Renal pelvis (tissue), 4 donors: ENCODE data around the gene LRRC14B. TPM values are rescaled to one million over a fixed set of nuclear protein-coding genes. Genes with fewer than 3 reads are reported as not detected.
"Not testable (repeated sequence)": the region's sequence is repeated elsewhere in the genome, so short reads cannot be mapped to it uniquely, and the experiment has no call there.

Source experiments
- DNase-seq: peaks from one replicate; pipeline ENCODE4 v3.0.0-alpha.2; 2013
- polyA plus RNA-seq, 3 donors: library from polyadenylated mRNA; unstranded; fragments of 120-200 nt; gene quantifications; one replicate each; pipeline ENCODE4 v1.2.1, GENCODE V29; 2013; ENCODE audit not compliant: insufficient read length in 3 of 3

Gene LRRC14B
- polyA plus RNA-seq, 3 donors, result 0.10 TPM; not detected in 1

- no peak for DNase-seq
Observed at GRCh38 chr5:190366-191035, 794 bp upstream of the LRRC14B start.

DNA sequence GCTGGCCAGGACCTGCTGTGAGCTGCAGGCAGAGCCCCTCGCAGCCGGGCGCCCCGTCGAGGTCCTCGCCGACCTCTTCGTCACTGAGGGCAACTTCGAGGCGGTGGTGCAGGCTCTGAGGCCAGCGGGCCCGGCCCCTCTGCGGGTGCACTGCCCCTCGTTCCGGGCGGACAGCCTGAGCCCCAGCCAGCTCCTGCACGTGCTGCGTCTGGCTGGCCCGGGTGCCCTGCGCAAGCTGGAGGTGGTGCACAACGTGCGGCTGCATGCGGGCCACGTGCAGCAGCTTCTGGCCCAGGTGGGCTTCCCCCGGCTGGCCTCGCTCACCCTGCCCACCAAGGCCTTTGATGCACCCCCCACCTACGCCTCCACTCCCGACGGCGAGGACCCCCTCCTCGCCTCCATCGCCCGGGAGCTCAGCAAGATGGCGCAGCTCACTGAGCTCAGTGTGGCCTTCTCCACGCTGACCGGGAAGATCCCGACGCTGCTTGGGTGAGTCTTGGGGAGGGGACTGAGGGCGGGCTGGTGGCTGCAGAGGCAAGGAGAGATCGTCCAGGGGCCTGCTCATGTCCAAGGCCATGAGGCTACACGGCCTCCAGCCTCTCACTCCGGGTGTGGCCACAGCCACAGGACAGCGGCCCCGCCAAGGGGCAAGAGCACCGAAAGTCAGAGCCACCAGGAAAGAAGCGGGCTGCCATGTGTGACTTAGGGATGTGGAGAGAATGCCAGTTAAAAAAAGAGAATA lies 825 bp downstream of the LRRC14B start:
- no peak for DNase-seq

DNA sequence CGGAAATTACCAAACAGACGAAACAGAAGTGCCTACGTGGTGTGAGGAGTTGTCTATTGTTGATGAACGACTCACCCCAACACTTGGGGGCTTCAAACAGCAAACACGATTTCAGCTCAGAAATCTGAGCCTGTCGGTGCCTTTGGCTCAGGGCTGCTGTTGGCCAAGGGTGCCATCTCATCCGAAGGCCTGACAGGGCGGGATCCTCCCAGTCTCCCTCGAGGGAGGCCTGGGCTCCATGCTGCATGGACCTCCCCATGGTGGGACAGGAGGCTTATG lies 1.3 kb downstream of the LRRC14B start:
- no peak for DNase-seq

- DNase-seq, result no peak
Observed at GRCh38 chr5:192970-193831, 1.9 kb downstream of the LRRC14B start.

- DNase-seq, result no peak
Observed at GRCh38 chr5:194102-194501, 2.8 kb downstream of the LRRC14B start.

- DNase-seq, result no peak
Observed at GRCh38 chr5:194603-195209, 3.4 kb downstream of the LRRC14B start.

- no peak for DNase-seq
Observed at GRCh38 chr5:195401-196160, 4.3 kb downstream of the LRRC14B start.

DNA sequence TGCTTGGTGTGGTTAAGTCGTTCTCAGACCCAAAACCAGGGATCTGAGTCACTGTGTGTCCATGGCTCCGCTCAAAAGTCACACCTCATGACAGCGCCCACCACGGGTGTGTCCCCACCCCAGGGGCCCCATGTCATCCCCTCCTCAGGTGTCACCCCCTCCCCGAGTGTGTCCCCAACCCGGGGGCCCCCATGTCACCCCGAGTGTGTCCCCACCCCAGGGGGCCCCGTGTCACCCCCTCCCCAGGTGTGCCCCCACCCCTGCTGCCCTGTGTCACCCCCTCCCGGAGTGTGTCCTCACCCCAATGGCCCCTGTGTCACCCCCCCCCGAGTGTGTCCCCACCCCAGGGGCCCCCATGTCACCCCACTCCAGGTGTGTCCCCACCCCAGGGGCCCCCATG lies 5.1 kb downstream of the LRRC14B start:
- DNase-seq, result no peak

DNA sequence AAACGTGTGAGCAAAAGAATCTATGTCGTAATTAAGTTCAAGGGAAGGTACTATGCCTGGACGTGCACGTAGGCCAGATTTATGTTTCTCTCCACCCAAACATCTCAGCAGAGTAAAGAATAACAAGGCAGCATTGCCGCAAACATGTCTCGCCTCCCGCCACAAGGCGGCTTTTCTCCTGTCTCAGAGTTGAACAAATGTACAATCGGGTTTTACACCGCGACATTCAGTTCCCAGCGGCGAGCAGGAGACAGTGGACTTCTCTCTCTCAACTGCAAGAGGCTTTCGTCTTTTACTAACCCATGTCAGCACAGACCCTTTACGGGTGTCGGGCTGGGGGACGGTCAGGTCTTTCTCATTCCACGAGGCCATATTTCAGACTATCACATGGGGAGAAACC lies 5.7 kb downstream of the LRRC14B start:
- not testable (repeated sequence) for DNase-seq

DNA sequence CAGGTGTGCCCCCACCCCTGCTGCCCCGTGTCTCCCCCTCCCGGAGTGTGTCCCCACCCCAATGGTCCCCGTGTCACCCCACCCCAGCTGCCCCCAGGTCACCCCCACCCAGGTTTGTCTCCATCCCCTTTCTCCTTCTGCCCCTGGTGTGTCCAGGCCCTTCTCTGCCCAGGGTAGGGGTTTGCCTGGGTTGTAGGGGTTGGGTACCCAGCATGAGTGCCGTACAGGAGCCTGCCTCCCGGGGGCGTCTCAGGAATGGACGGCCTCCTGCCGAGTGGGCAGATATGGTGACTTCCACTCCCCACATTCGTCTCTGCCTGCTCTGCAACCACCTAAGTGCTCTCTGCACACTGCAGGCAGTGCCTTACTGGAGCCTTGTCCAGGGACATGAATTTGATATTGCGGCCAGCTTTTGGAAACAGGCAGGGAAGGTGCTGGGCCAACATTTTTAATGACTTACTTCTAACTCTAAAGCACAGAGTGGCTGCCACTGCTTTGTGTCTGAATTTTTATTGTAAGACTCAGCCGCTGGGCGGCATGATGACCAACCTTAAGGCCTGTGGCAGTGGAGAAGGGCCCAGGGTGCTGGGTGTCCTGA lies 6.7 kb downstream of the LRRC14B start:
- DNase-seq, result no peak

DNA sequence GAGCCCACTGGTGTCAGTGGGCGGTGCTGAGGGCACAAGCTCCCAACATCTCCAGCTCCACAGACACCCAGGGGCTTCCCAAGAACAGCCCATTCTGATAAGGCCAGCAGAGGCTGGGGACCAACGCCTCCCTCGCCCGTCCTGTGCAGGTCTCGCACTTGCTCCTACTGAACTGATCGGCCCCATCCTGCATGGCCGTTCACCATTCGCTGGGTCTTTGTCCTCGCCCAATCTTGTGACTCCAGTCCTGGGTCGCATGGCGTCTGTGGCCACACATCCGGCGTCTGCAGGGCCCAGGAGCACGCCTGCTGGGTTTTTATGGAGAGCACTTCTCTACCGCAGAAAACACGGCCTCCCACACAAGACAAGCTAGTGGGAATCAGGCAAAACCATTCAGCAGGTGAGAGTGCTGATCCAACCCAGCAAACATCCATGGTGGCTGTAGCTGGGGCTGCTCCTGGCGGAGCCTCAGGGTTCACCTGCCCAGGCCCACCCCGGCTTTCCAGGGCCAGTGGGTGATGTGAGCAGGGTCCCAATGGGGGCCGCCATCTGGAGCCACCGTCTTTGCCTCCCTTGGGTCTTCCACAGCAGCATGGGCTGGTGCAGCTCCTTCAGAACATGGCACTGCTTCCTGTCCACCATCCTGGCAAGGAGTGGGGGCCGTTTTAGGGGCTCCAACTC lies 7.4 kb downstream of the LRRC14B start:
- DNase-seq, result no peak

DNA sequence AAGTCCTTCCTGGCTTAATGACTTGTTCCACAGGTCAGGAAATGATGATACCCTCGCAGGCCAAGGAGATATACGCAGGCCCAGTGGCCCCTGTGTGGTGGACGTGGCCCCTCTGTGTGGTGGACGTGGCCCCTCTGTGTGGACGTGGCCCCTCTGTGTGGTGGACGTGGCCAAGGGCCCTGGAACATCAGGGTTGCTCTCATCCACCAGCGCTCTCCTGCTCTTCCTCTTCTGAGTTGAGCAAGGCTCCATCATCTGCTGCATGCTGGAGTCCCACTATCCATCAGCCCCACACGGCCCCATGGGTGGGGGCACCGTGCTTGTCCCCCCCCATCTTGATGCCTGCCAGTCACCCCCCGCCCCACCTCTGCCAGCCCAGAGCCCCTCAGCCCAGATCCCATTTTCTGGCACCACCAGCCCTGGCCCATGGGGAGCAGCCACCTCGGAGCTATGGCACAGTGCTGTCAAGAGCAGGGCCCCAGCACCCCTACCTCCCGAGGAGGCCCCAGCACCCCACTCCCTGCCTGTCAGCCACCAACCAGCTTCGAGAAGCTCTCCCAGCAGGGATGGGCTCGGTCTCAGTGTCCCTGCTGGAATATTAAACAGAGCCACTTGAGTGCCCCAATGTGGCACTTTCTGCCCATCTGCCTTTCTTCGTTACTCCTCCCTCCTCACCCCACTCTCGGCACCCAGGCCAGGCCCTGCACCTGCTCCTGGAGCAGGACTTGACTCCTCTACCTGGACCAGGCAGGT lies 8.1 kb downstream of the LRRC14B start:
- no peak for DNase-seq

DNA sequence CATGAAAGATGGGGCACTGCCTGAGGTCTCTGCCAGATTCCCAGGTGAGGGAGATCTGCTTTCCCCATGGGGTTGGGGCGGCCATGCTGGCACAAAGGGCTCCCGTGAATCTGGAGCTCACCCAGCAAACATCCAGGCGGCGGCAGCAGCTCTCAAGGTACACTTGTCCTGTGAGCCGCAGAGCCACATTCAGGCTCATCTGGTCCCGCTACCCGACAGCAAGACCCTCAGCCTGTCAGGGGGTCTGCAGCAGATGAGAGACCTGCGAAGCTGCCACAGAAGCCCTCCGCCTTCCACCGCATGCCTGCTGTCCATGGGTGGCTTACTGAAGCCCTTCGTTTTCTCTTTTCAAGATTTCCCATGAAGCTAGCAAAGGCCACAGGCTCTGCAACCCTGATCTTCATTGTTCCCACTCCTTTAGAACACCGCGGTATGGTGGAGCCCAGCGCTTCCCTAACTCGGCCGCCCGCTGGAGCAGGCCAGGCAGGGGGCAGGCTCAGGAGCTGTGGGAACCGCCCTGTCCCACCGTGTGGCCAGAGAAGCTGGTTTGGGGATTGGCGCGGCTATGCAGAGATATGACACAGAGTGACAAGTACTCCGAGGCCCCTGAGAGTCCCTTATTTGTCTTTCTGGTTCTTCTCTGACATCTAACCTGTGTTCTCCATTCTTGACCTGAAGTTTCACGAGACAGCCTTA lies 8.8 kb downstream of the LRRC14B start:
- DNase-seq, result no peak

GRCh38 chr5:200985-201384 lies 9.7 kb downstream of the LRRC14B start:
- no peak for DNase-seq

DNA sequence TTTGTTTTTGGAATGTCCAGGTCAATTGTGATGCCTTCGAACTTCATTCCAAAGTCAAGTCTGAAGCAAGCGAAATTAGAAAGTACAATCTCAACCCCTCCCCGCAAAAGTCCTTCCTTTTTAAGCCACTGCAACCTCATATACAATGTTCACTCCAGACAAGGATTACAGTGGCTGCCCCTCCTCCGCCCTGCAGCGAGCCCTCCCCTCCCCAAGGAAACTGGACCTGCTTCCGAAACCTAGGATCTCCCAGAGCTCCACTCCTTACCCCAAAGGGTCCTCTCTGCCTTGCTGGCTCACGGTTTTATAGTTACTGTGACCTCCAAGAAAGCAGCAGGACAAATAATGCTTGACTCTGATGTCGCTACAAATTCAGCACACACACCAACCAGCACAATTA lies 10.4 kb downstream of the LRRC14B start:
- no peak for DNase-seq

DNA sequence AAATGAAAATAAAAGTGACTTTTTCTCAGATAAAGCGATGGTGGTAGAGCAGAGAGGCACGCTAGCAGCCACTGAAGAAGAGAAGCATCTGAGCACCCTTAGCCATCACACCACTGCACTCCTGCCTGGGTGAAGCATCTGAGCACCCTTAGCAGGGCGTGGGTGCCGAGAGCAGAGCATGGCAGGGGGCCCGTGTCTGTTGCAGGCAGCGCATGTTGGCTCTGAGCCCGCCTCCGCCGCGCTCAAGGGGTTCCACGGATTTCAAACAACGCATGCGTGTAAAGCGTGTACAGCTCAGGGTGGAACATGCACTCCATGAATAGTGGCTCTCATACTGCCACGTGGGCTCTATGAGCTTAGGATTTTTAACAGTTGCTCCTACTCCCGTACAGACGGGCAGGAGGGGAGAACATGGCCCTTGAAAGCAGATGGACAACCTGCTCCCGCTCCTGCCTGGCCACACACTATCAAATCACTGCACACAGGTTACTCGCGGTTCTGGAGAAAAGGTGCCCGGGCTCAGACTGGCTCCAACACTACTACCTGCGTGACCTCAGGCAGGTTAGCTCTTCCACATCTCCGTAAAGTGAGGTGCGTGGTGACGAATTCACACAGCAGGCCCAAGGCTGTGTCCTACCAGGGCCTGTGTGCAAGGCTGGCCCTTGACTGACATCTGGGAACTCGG lies 12.1 kb downstream of the LRRC14B start:
- DNase-seq, result no peak

DNA sequence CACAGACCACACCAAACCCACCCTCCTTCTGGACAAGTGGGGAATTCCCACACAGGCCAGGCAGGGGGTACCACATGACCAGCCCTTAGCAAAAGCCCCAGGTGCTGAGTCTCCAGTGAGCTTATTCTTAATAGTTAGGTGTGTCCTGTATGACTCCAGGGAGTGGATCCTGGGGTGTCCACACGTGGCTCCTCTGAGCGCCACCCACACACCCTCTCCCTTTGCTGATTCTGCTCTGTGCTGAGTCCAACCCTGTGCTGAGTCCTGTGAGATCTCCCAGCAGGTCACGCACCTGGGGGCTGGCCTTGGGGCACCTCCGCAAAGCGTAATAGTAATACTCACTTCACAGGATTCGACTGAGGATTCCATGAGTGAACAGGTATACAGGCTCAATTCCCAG lies 12.7 kb downstream of the LRRC14B start:
- DNase-seq, result no peak

- no peak for DNase-seq
Observed at GRCh38 chr5:204462-204861, 13.2 kb downstream of the LRRC14B start.
